GM20000 (cell line): ENCODE results near the gene SPATA18.

ENCODE experiments used
- DNase-seq: peaks from one replicate; pipeline ENCODE4 v3.0.0; 2012; ENCODE audit warnings: low spot score
- TF ChIP-seq, protein P1 (sequence below): IDR thresholded peaks from 2 replicates; pipeline ENCODE4 v1.5.1; 2012; ENCODE audit warnings: mild to moderate bottlenecking, control low read depth; ENCODE audit errors: extremely low read depth, missing control alignments

The SPATA18 gene

DNA sequence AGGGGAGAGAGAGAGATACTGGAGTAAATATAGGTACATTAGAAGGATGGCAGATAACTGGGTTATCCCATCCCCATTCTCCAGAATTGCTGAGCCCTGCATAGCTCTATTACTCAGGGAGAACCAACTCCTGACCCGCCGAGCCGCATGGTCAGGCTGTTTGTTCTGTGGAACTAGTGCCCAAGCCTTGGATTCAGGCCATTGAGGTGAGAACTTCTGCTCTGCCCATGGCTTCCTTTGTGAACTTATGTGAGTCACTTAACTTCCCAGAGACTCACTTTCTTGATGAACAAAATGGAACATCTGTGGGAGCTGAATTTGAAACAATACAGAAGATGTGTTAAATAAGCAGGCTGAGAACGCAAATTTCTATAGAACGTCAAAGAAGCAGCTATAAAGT, 54.2 kb downstream of the SPATA18 start:
- no peak for DNase-seq
- TF ChIP-seq, protein P1, sequence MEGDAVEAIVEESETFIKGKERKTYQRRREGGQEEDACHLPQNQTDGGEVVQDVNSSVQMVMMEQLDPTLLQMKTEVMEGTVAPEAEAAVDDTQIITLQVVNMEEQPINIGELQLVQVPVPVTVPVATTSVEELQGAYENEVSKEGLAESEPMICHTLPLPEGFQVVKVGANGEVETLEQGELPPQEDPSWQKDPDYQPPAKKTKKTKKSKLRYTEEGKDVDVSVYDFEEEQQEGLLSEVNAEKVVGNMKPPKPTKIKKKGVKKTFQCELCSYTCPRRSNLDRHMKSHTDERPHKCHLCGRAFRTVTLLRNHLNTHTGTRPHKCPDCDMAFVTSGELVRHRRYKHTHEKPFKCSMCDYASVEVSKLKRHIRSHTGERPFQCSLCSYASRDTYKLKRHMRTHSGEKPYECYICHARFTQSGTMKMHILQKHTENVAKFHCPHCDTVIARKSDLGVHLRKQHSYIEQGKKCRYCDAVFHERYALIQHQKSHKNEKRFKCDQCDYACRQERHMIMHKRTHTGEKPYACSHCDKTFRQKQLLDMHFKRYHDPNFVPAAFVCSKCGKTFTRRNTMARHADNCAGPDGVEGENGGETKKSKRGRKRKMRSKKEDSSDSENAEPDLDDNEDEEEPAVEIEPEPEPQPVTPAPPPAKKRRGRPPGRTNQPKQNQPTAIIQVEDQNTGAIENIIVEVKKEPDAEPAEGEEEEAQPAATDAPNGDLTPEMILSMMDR, result no peak

DNA sequence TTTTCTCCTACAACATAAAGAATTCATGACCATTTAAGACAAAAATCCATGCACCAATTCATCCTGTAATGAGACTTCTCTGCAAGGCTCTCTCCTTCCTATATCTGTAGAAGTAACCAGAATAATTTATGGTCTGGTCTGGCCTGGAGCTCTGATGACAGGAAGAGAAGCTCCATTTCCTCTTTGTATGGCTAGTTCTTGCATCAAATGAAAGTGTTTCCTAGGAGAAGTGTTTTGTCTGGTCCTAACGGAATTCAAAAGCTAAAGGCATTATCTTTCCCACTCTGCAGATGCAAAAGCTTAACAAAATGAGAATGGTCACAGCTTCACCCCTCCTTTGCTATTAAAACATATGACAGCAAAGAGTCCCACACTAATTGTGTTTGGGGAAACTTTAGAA, 55.1 kb downstream of the SPATA18 start:
- DNase-seq, result no peak
- TF ChIP-seq, protein P1, result no peak

DNA sequence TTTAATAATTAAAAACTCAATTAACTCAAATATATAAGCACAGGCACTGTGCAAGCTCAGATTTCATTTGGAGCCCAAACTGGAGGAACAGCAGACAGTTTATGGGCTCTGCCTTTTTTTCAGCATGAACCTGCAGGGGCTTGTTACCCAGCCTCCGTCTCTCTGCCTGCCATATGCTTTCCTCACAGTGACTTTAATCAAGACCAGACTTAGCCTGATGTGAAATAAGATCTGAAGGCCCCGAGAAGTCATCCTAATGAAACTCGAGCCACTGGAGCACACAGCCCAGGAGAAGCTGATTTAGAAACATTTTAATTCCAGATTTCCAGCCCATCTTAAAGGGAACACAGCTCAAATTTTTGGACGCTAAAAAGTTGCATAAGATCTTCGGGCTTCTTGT, 55.6 kb downstream of the SPATA18 start:
- no peak for DNase-seq
- TF ChIP-seq, protein P1, result no peak

DNA sequence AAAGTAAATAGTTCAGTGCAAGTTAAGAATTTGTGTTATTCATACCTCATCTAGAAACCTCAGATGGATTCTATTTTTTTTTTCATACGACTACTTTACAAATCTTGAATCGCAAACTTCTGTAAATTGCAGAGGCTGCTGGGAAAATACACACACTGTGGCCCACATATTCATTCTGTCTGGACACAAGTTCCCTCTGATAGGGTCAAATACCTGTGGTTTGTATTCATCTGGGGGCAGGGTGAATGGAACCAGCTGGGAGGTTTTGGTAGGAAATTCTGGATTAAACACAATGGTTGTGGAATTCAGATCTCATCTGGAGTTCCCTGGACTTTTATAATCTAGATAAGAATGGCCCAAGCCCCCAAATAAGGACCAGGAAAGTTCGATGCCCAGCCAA, 56.2 kb downstream of the SPATA18 start:
- TF ChIP-seq, protein P1, result no peak
- DNase-seq, result no peak

DNA sequence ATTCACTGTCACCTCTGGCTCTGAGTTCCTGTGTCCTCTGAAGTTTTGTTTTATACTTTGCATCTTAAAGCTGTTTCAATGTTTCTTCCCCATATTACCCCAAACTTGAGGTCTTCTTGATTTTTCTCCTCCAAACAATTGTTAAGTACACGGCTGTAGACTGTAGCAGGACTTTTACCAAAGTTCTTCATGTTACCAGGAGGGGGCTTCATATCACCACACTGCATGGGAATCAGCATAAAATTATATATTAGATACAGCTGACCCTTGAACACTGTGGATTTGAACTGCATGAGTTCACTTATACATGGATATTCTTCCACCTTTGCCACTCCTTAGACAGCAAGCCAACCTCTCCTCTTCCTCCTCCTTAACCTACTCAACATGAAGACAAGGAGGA, 56.6 kb downstream of the SPATA18 start:
- TF ChIP-seq, protein P1, result no peak
- DNase-seq, result no peak

DNA sequence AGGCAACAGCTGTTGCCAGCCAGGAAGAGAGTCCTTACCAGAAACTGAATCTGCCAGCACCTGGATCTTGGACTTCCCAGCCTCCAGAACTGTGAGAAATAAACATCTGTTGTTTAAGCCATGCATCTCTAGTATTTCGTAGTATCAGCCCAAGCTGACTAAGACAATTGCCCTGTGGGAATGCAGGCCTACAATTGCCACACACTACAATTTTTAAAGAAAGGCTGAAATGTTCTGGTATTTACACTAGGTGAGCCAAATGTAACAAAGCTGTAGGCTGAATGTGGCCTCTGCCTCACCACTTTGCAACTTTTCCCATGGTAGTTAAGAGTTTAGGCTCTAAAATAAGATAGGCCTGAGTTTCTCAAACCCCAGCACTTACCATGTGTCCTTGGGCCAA, 59.1 kb downstream of the SPATA18 start:
- TF ChIP-seq, protein P1, result no peak
- no peak for DNase-seq

DNA sequence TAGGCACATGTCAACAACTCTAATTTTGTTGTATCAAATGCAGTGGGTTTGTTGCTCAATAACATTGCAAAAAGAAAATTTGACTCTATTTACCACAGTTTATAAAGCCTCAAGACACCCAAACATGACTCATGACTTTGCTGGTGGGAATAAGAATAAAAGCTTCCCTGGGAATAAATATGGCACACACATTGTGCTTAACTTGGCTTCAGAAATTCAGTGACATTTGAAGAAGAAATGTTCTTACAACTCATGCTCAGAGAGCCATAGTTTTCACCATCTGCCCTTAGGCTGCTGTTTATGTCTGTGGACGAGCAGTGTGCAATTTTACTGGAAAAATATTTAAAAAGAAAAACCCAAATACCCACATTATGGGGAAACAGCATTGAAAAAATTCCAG, 60.9 kb downstream of the SPATA18 start:
- DNase-seq, result no peak
- TF ChIP-seq, protein P1, result no peak
